Inflammatory macrophage treated with lipopolysaccharide for 1 hour (primary cell): Measurements from ENCODE around the gene ASMTL.
"Not testable (repeated sequence)": the region's sequence is repeated elsewhere in the genome, so short reads cannot be mapped to it uniquely, and the experiment has no call there.

Experiments used
- DNase-seq, 2 donors: peaks; one replicate each; pipeline ENCODE4 v3.0.0-alpha.2; 2020 to 2022

ASMTL gene

GRCh38 chrX:1387141-1387776 lies 65.5 kb downstream of the ASMTL start:
- no peak for DNase-seq

- DNase-seq: no peak
Observed at GRCh38 chrX:1386338-1387127, 66.2 kb downstream of the ASMTL start.

GRCh38 chrX:1385253-1386223 lies 67.2 kb downstream of the ASMTL start:
- DNase-seq: no peak

GRCh38 chrX:1384658-1385252 lies 68.0 kb downstream of the ASMTL start:
- DNase-seq: no peak

- peak; percentile 2 to 5 for DNase-seq
Observed at GRCh38 chrX:1380672-1381233, 72.0 kb downstream of the ASMTL start.

DNA sequence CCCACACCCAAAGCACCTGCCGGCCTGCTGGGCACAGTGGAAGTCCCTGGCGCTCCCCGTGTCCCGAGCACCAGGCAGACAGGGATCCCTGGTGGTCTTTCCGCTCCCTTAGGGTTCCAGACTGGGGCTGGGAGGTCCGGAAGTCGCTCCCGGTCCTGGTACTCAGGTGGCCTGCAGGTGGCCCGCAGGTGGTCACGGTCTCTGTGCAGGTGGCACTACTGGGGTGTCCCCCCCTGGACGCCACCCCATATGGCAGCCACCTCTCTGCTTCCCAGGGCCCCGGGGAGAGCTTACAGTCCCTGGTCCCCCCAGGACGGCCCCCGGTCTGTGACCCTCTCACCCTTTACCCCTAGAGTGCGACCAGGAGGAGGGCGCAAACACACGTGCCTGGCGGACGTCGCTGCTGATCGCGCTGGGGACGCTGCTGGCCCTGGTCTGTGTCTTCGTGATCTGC lies 74.4 kb downstream of the ASMTL start:
- DNase-seq: no peak

DNA sequence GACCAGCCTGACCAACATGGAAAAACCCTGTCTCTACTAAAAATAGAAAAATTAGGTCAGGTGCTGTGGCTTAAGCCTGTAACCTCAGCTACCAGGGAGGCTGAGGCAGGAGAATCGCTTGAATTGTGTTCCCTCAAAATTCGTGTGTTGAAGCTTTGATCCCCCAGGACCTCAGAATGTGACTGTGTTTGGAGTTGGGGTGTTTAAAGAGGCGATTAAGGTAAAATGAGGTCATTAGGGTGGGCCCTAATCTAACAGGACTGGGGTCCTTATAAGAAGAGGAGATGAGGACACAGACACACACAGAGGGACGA lies 84.4 kb downstream of the ASMTL start:
- DNase-seq: no peak

GRCh38 chrX:1366363-1366762 lies 86.3 kb downstream of the ASMTL start:
- not testable (repeated sequence) for DNase-seq

DNA sequence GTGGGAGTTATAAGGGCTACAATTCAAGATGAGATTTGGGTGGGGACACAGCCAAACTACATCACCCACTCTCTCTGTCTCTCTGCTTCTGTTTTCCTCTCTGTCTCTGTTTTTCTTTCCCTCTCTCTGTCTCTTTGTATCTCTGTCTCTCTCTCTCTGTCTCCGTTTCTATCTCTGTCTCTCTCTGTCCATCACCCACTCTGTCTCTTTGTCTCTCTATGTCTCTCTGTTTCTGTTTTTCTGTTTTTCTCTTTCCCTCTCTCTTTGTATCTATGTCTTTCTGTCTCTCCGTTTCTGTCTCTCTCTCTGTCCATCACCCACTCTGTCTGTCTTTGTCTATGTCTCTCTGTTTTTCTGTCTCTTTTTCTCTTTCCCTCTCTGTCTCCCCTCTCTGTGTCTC lies 90.8 kb downstream of the ASMTL start:
- DNase-seq: no peak

DNA sequence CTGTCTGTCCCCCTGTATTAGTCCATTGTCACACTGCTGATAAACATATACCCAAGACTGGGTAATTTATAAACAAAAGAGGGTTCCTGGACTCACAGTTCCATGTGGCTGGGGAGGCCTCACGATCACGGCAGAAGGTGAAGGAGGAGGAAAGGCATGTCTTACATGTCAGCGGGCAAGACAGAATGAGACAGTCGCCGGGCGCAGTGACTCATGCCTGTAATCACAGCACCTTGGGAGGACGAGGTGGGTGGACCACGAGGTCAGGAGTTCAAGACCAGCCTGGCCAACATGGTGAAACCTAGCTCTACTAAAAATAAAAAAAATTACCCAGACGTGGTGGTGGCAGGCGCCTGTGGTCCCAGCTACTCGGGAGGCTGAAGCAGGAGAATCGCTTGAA lies 91.4 kb downstream of the ASMTL start:
- no peak for DNase-seq

DNA sequence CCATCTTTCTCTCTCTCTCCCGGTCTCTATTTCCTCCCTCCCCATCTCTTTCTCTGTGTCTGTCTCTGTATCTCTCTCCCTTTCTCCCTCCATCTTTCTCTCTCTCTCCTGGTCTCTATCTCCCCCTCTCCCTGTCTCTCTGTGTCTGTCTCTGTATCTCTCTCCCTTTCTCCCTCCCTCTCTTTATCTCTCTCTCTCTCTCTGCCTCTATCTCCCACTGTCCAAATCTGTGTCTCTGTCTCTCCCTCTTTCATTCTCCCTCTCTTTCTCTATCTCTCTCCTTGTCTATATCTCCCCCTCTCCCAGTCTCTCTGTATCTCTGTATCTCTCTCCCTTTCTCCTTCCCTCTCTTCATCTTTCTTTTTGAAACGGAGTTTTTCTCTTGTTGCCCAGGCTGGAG lies 92.5 kb downstream of the ASMTL start:
- no peak for DNase-seq

GRCh38 chrX:1359477-1359873 lies 93.2 kb downstream of the ASMTL start:
- DNase-seq: no peak

DNA sequence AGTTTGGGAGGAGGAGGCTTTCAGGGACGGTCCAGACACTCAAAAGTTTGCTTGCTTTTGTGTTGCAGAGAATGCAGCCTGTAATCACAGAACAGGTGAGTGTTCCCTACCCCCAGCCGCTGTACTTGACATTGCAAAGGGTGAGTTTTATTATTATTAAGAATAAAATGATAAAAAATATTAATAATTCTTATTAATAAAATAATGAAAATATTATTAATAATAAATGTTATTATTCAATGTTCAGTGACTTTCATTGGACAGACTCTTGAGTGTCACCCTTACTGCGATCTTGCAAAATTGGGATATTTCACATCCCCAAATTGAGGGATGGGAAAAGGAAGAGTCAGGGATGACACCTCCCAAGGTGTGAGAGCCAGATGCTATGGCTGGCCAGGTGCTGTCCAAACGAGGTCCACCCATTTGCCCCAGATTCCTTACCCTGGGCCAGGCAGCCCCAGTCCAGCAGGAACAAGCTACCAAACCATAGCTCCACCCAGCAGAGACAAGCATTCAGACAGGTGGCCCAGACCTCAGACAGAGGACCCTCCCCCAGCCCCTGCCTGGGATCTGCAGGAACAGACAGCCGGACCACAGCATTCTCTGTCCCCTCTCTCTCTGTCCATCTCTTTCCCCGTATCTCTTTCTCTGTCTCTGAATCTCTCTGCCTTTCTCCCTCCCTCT lies 93.8 kb downstream of the ASMTL start:
- DNase-seq: no peak

DNA sequence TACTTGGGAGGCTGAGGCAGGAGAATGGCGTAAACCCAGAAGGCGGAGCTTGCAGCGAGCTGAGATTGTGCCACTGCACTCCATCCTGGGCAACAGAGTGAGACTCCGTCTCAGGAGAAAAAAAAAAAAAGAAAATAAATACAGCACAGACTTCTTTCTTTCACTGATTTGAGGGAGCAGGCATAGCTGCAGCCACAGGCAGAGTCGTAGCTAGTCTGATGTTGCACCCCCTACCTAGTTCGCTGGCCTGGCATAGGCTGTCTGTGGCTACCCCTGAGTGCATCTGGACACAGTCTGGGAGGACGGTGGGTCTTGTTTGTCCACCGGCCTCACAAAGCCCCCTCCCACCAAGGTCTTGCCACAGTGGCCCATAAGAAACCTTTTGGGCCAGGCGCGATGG lies 94.7 kb downstream of the ASMTL start:
- no peak for DNase-seq

- no peak for DNase-seq
Observed at GRCh38 chrX:1355131-1356046, 97.3 kb downstream of the ASMTL start.

- no peak for DNase-seq
Observed at GRCh38 chrX:1354036-1355019, 98.4 kb downstream of the ASMTL start.
